Activated naive CD8-positive, alpha-beta T cell (primary cell): ENCODE data around the gene RGS6.

Source experiments
- H3K27ac Mint-ChIP-seq: one replicate; pipeline ENCODE4 v1.8.0; 2021; ENCODE audit warnings: mixed read lengths
- H3K27me3 Mint-ChIP-seq: one replicate; pipeline ENCODE4 v1.8.0; 2021; ENCODE audit warnings: mixed read lengths
- H3K36me3 Mint-ChIP-seq: one replicate; pipeline ENCODE4 v1.8.0; 2021; ENCODE audit warnings: mixed read lengths
- H3K4me1 Mint-ChIP-seq: one replicate; pipeline ENCODE4 v1.8.0; 2021; ENCODE audit warnings: low read depth, mixed read lengths
- H3K4me3 Mint-ChIP-seq: one replicate; pipeline ENCODE4 v1.8.0; 2021; ENCODE audit warnings: mild to moderate bottlenecking, mixed read lengths
- H3K9me3 Mint-ChIP-seq: one replicate; pipeline ENCODE4 v1.8.0; 2021; ENCODE audit warnings: low read depth, mixed read lengths

RGS6 gene

GRCh38 chr14:72541546-72541945, 609.3 kb downstream of the RGS6 start:
- no peaks in the 10 kb centered on the region for H3K9me3 Mint-ChIP-seq
- no peaks in the 10 kb centered on the region for H3K27me3 Mint-ChIP-seq
- H3K4me3 Mint-ChIP-seq: no peak overlapping the region
- no peak overlapping the region for H3K27ac Mint-ChIP-seq
- H3K4me1 Mint-ChIP-seq: peaks cover 12% of the 10 kb centered on the region
- no peaks in the 10 kb centered on the region for H3K36me3 Mint-ChIP-seq

- no peaks in the 10 kb centered on the region for H3K36me3 Mint-ChIP-seq
Observed at GRCh38 chr14:72543341-72543740, 611.1 kb downstream of the RGS6 start.

GRCh38 chr14:72544615-72545387, 612.6 kb downstream of the RGS6 start:
- Mint-ChIP-seq H3K4me3 (no peak overlapping the region), H3K4me1 (peaks cover 3% of the 10 kb centered on the region), H3K27me3 (no peaks in the 10 kb centered on the region), H3K36me3 (no peaks in the 10 kb centered on the region), H3K9me3 (no peaks in the 10 kb centered on the region), H3K27ac (no peak overlapping the region)

More at GRCh38 chr14:72543341-72543740, 611.1 kb downstream of the RGS6 start:
- Mint-ChIP-seq H3K4me3 (no peak overlapping the region), H3K4me1 (peaks cover 3% of the 10 kb centered on the region), H3K27ac (no peak overlapping the region), H3K9me3 (no peaks in the 10 kb centered on the region), H3K27me3 (no peaks in the 10 kb centered on the region)

- H3K27ac Mint-ChIP-seq: no peak overlapping the region
- peaks cover 2% of the 10 kb centered on the region for H3K27me3 Mint-ChIP-seq
- no peaks in the 10 kb centered on the region for H3K4me1 Mint-ChIP-seq
- no peak overlapping the region for H3K4me3 Mint-ChIP-seq
- H3K36me3 Mint-ChIP-seq: no peaks in the 10 kb centered on the region
- H3K9me3 Mint-ChIP-seq: no peaks in the 10 kb centered on the region
Observed at GRCh38 chr14:72545411-72546311, 613.4 kb downstream of the RGS6 start.

- no peak overlapping the region for H3K27ac Mint-ChIP-seq
- H3K4me3 Mint-ChIP-seq: no peak overlapping the region
- no peaks in the 10 kb centered on the region for H3K4me1 Mint-ChIP-seq
- H3K9me3 Mint-ChIP-seq: no peaks in the 10 kb centered on the region
- no peaks in the 10 kb centered on the region for H3K36me3 Mint-ChIP-seq
- peaks cover 2% of the 10 kb centered on the region for H3K27me3 Mint-ChIP-seq
Observed at GRCh38 chr14:72546344-72547016, 614.3 kb downstream of the RGS6 start.

GRCh38 chr14:72547999-72548398, 615.8 kb downstream of the RGS6 start:
- H3K4me3 Mint-ChIP-seq: no peak overlapping the region
- H3K27me3 Mint-ChIP-seq: peaks cover 2% of the 10 kb centered on the region
- no peak overlapping the region for H3K27ac Mint-ChIP-seq
- no peaks in the 10 kb centered on the region for H3K4me1 Mint-ChIP-seq
- no peaks in the 10 kb centered on the region for H3K9me3 Mint-ChIP-seq
- H3K36me3 Mint-ChIP-seq: no peaks in the 10 kb centered on the region

GRCh38 chr14:72549026-72549425, 616.8 kb downstream of the RGS6 start:
- Mint-ChIP-seq H3K27me3 (peaks cover 2% of the 10 kb centered on the region), H3K9me3 (no peaks in the 10 kb centered on the region), H3K4me3 (no peak overlapping the region), H3K36me3 (no peaks in the 10 kb centered on the region), H3K4me1 (no peaks in the 10 kb centered on the region), H3K27ac (no peak overlapping the region)

GRCh38 chr14:72549854-72550253, 617.6 kb downstream of the RGS6 start:
- Mint-ChIP-seq H3K9me3 (no peaks in the 10 kb centered on the region), H3K27ac (no peak overlapping the region), H3K36me3 (no peaks in the 10 kb centered on the region), H3K4me1 (no peaks in the 10 kb centered on the region), H3K4me3 (no peak overlapping the region), H3K27me3 (peaks cover 2% of the 10 kb centered on the region)

GRCh38 chr14:72550513-72550912, 618.3 kb downstream of the RGS6 start:
- peaks cover 2% of the 10 kb centered on the region for H3K27me3 Mint-ChIP-seq
- no peaks in the 10 kb centered on the region for H3K9me3 Mint-ChIP-seq
- no peak overlapping the region for H3K27ac Mint-ChIP-seq
- H3K4me3 Mint-ChIP-seq: no peak overlapping the region
- no peaks in the 10 kb centered on the region for H3K36me3 Mint-ChIP-seq
- no peaks in the 10 kb centered on the region for H3K4me1 Mint-ChIP-seq

GRCh38 chr14:72552236-72552635, 620.0 kb downstream of the RGS6 start:
- H3K27me3 Mint-ChIP-seq: peaks cover 2% of the 10 kb centered on the region
- no peak overlapping the region for H3K27ac Mint-ChIP-seq
- no peaks in the 10 kb centered on the region for H3K4me1 Mint-ChIP-seq
- H3K4me3 Mint-ChIP-seq: no peak overlapping the region
- no peaks in the 10 kb centered on the region for H3K9me3 Mint-ChIP-seq
- H3K36me3 Mint-ChIP-seq: no peaks in the 10 kb centered on the region

GRCh38 chr14:72553161-72553560, 620.9 kb downstream of the RGS6 start:
- Mint-ChIP-seq H3K9me3 (no peaks in the 10 kb centered on the region), H3K4me1 (no peaks in the 10 kb centered on the region), H3K36me3 (no peaks in the 10 kb centered on the region), H3K27ac (no peak overlapping the region), H3K27me3 (peaks cover 5% of the 10 kb centered on the region), H3K4me3 (no peak overlapping the region)

GRCh38 chr14:72553656-72554055, 621.4 kb downstream of the RGS6 start:
- H3K36me3 Mint-ChIP-seq: no peaks in the 10 kb centered on the region
- H3K27ac Mint-ChIP-seq: no peak overlapping the region
- H3K4me3 Mint-ChIP-seq: no peak overlapping the region
- no peaks in the 10 kb centered on the region for H3K9me3 Mint-ChIP-seq
- H3K4me1 Mint-ChIP-seq: no peaks in the 10 kb centered on the region
- H3K27me3 Mint-ChIP-seq: peaks cover 5% of the 10 kb centered on the region

- H3K4me3 Mint-ChIP-seq: no peak overlapping the region
- H3K27me3 Mint-ChIP-seq: peaks cover 5% of the 10 kb centered on the region
- no peak overlapping the region for H3K27ac Mint-ChIP-seq
- H3K9me3 Mint-ChIP-seq: no peaks in the 10 kb centered on the region
- no peaks in the 10 kb centered on the region for H3K36me3 Mint-ChIP-seq
- H3K4me1 Mint-ChIP-seq: no peaks in the 10 kb centered on the region
Observed at GRCh38 chr14:72554401-72554800, 622.2 kb downstream of the RGS6 start.

- peaks cover 3% of the 10 kb centered on the region for H3K27me3 Mint-ChIP-seq
- no peaks in the 10 kb centered on the region for H3K36me3 Mint-ChIP-seq
- no peaks in the 10 kb centered on the region for H3K4me1 Mint-ChIP-seq
- no peak overlapping the region for H3K27ac Mint-ChIP-seq
- H3K4me3 Mint-ChIP-seq: no peak overlapping the region
- no peaks in the 10 kb centered on the region for H3K9me3 Mint-ChIP-seq
Observed at GRCh38 chr14:72554994-72555608, 622.9 kb downstream of the RGS6 start.
